PC-9 (cell line): ENCODE measurements around the gene ABHD18. TPM values are rescaled to one million over a fixed set of nuclear protein-coding genes. Genes with fewer than 3 reads are reported as not detected.
"Not testable (repeated sequence)": the region's sequence is repeated elsewhere in the genome, so short reads cannot be mapped to it uniquely, and the experiment has no call there.

Source experiments
- BruUV-seq: library from RNA; stranded (reverse); fragments of 400-500 nt; replicated peaks from 2 replicates; lab custom pipeline; 2021; lab: Mats Ljungman, UMichigan
- CTCF ChIA-PET: fragments of 300-600 bp; sonication (Branson Sonifier 250); formaldehyde crosslinking; loops from one replicate; lab custom pipeline; 2022; ENCODE audit warnings: antibody characterized with exemption; lab: Charles Lee
- POLR2A ChIA-PET: fragments of 300-600 bp; sonication (Branson Sonifier 250); formaldehyde crosslinking; loops from one replicate; lab custom pipeline; 2022; ENCODE audit warnings: antibody characterized with exemption; ENCODE audit not compliant: unreplicated experiment; lab: Charles Lee
- DNase-seq, 2 experiments: peaks; one replicate each; pipeline versions ENCODE4 v3.0.0 to v3.0.0-alpha.2; 2015 to 2022; ENCODE audit warnings: mixed read lengths in 1 of 2
- H2AFZ ChIP-seq: fragments of 200-600 bp; sonication (generic); 2 replicates; pipeline ENCODE4 v1.8.1; 2017; ENCODE audit warnings: antibody characterized with exemption
- H3F3A ChIP-seq: fragments of 200-600 bp; sonication (generic); 2 replicates; pipeline ENCODE4 v1.8.1; 2017; ENCODE audit warnings: antibody characterized with exemption, mild to moderate bottlenecking, low read depth; ENCODE audit not compliant: insufficient read depth
- H3K27ac ChIP-seq: fragments of 200-600 bp; sonication (generic); 2 replicates; pipeline ENCODE4 v1.6.1; 2016; ENCODE audit warnings: mixed run types
- H3K27me3 ChIP-seq: fragments of 200-600 bp; sonication (generic); 2 replicates; pipeline ENCODE4 v1.6.1; 2016; ENCODE audit warnings: low read depth, mixed run types; ENCODE audit not compliant: insufficient read depth
- H3K36me3 ChIP-seq: fragments of 200-600 bp; sonication (generic); 2 replicates; pipeline ENCODE4 v1.6.1; 2016; ENCODE audit warnings: low read depth, mixed run types
- H3K4me1 ChIP-seq: fragments of 200-600 bp; sonication (generic); replicated peaks from 2 replicates; pipeline ENCODE4 v1.6.1; 2016; ENCODE audit warnings: mixed run types; ENCODE audit not compliant: insufficient read depth
- H3K4me2 ChIP-seq: fragments of 200-600 bp; sonication (generic); 2 replicates; pipeline ENCODE4 v1.6.1; 2017; ENCODE audit warnings: mixed run types
- H3K4me3 ChIP-seq: fragments of 200-600 bp; sonication (generic); 2 replicates; pipeline ENCODE4 v1.6.1; 2016; ENCODE audit warnings: mixed run types
- H3K79me2 ChIP-seq: fragments of 200-600 bp; sonication (generic); 2 replicates; pipeline ENCODE4 v1.6.1; 2017; ENCODE audit warnings: low read depth, mixed run types
- H3K9me2 ChIP-seq: fragments of 200-600 bp; sonication (generic); 2 replicates; pipeline ENCODE4 v1.8.1; 2017; ENCODE audit warnings: mild to moderate bottlenecking; ENCODE audit not compliant: insufficient read depth
- H3K9me3 ChIP-seq: fragments of 200-600 bp; sonication (generic); 2 replicates; pipeline ENCODE4 v1.8.1; 2016; ENCODE audit warnings: low read depth; ENCODE audit not compliant: insufficient read depth
- H4K20me1 ChIP-seq: fragments of 200-600 bp; sonication (generic); 2 replicates; pipeline ENCODE4 v1.8.1; 2017; ENCODE audit not compliant: insufficient read depth
- EZH2 ChIP-seq: fragments of 200-600 bp; sonication (generic); IDR thresholded peaks from 2 replicates; pipeline ENCODE4 v1.8.0; 2017; ENCODE audit warnings: antibody characterized with exemption, low read depth
- intact Hi-C: fragments of 100-400 bp; cut with micrococcal nuclease; formaldehyde crosslinking; loops from one replicate; pipeline ENCODE4 v1.10.0; 2022; ENCODE audit not compliant: unreplicated experiment
- total RNA-seq: library from RNA; stranded (reverse); gene quantifications from 2 replicates; pipeline ENCODE4 v1.2.3, GENCODE V29; 2021
- TF ChIP-seq, protein P1 (sequence below): fragments of 200-600 bp; sonication (generic); conservative IDR thresholded peaks from 2 replicates; pipeline ENCODE4 v1.6.1; 2017; ENCODE audit warnings: mixed run types, antibody characterized with exemption, mild to moderate bottlenecking, moderate library complexity

The ABHD18 gene
- total RNA-seq, 1 experiment from 2014 or later = 12.4 TPM

DNA sequence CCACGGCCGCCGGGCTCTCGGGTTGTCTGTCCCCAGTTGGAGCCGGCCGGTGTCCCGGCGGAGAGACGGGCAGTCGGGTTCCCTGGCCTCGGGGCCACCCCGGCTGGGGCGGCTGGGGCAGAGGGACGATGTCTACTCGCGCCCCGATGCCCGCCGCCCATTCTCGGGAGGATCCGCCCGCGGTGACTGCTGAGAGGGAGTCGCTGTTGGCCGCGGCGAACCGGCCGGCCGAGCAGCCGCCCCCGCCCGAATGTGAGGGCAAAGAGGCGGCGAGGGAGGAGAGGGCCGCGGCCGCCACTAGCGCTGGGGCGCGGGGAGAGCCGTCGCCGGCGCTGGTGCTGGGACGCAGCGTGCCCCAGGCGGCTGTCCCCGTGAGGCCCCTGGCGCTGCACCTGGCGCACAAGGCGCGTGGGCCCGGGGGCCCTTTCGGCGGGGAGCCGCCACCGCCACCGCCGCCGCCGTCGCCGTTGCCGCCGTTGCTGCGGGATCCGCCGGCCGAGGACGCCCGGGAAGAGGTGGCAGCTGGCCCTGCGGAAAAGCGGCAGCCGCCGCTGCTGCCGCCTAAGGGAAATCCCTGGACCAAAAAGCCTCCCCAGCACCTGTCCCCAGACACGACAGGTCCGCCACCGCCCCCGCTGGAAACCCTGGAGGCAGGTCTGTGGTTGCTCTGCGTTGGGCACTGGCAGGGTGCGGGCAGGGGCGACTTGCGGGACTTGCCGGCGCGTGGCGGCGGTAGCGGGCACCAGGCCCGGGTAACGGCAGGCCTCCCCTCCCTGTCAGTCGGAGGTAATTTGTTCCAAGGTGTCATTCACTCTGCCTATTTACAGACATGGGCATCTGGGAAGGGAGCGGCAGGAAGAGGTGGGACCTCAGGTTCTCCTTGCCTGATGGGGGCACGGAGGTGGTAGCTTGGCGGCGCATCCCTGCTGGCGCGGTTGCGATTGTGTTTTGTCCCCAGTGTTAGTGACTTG, 96.6 kb downstream of the ABHD18 start:
- POLR2A ChIA-PET = interaction anchor here (0.5 to 1.1 kb wide), 5 partner anchors 54 to 132 kb away, joined by 3 to 12 read pairs (median 6); partner anchors contain the start of genes ABHD18 and MFSD8

DNA sequence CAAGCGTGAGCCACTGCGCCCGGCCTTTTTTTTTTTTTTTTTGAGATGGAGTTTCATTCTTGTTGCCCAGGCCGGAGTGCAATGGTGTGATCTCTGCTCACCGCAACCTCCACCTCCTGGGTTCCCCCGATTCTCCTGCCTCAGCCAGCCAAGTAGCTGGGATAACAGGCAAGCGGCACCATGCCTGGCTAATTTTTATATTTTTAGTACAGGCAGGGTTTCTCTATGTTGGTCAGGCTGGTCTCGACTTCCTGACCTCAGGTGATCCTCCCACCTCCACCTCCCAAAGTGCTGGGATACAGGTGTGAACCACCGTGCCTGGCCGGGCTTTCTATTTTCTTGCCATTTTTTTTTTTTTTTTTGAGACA, 101.2 kb downstream of the ABHD18 start:
- peaks cover 41% of the 10 kb centered on the region for H3K79me2 ChIP-seq
- POLR2A ChIA-PET, H3K4me1 ChIP-seq, H3F3A ChIP-seq, H3K27me3 ChIP-seq, H3K9me3 ChIP-seq, CTCF ChIA-PET, H3K36me3 ChIP-seq, H3K4me2 ChIP-seq, BruUV-seq, H3K9me2 ChIP-seq, H3K4me3 ChIP-seq, H2AFZ ChIP-seq, DNase-seq, H4K20me1 ChIP-seq, H3K27ac ChIP-seq: not testable (repeated sequence)
- intact Hi-C loops = loop anchor here (10.0 kb wide), 1 partner anchor 748 kb away; no protein-coding TSS in a partner anchor

More for the DNA sequence above, 96.6 kb downstream of the ABHD18 start:
- TF ChIP-seq EZH2 = no peak
- TF ChIP-seq, protein P1, sequence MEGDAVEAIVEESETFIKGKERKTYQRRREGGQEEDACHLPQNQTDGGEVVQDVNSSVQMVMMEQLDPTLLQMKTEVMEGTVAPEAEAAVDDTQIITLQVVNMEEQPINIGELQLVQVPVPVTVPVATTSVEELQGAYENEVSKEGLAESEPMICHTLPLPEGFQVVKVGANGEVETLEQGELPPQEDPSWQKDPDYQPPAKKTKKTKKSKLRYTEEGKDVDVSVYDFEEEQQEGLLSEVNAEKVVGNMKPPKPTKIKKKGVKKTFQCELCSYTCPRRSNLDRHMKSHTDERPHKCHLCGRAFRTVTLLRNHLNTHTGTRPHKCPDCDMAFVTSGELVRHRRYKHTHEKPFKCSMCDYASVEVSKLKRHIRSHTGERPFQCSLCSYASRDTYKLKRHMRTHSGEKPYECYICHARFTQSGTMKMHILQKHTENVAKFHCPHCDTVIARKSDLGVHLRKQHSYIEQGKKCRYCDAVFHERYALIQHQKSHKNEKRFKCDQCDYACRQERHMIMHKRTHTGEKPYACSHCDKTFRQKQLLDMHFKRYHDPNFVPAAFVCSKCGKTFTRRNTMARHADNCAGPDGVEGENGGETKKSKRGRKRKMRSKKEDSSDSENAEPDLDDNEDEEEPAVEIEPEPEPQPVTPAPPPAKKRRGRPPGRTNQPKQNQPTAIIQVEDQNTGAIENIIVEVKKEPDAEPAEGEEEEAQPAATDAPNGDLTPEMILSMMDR = no peak
- CTCF ChIA-PET = no interaction called here
- Histone ChIP-seq H3K4me2 (peak overlapping the region; percentile 76), H3K27ac (peak overlapping the region; percentile 93), H3K4me1 (peaks cover 4% of the 10 kb centered on the region; the same call in 1 of the 2 replicates), H3K9me3 (no peaks in the 10 kb centered on the region), H3K27me3 (no peaks in the 10 kb centered on the region), H3K36me3 (no peaks in the 10 kb centered on the region), H3F3A (no peaks in the 10 kb centered on the region), H4K20me1 (no peaks in the 10 kb centered on the region), H3K9me2 (no peaks in the 10 kb centered on the region), H3K4me3 (peak overlapping the region; percentile 88), H2AFZ (peak overlapping the region; percentile 77), H3K79me2 (peaks cover 26% of the 10 kb centered on the region)
- intact Hi-C loops = loop anchor here (1.0 to 10.0 kb wide), 8 partner anchors 97 to 753 kb away; partner anchors contain the start of genes ABHD18, HSPA4L, MFSD8 and PGRMC2
- TSS peak; percentile 27 for BruUV-seq
- DNase-seq = peak; percentile 52 to 56

DNA sequence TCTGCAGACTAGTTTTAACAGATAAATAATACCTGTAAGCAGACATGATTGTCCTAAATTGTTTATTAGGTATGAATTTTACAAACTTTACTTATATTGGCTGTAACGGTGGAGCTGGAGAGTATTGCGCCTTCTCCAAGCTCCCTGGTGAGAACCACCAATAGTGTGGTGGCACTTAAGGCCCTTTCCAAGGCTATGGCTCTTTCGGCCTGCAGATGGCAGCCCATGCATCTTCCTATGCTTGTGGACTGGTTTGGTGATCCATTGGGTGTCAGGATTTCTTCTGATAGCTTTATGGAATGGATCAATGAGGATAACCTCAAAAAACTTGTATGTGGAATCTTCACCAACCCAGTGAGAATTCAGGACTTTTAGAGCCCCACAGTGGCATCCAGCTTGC, 103.7 kb downstream of the ABHD18 start:
- Histone ChIP-seq H3K36me3 (no peaks in the 10 kb centered on the region), H3K4me1 (no peaks in the 10 kb centered on the region), H3K4me3 (no peak overlapping the region), H2AFZ (no peak overlapping the region), H3K4me2 (no peak overlapping the region), H3F3A (no peaks in the 10 kb centered on the region), H3K27ac (no peak overlapping the region), H4K20me1 (no peaks in the 10 kb centered on the region), H3K79me2 (peaks cover 28% of the 10 kb centered on the region), H3K9me2 (no peaks in the 10 kb centered on the region), H3K9me3 (no peaks in the 10 kb centered on the region), H3K27me3 (no peaks in the 10 kb centered on the region)
- DNase-seq = no peak
- TF ChIP-seq, protein P1 = no peak
- TF ChIP-seq EZH2 = no peak
- intact Hi-C loops = loop anchor here (10.0 kb wide), 1 partner anchor 746 kb away; no protein-coding TSS in a partner anchor
- BruUV-seq = no TSS peak
- CTCF ChIA-PET = no interaction called here
- POLR2A ChIA-PET = interaction anchor here (0.6 kb wide), 1 partner anchor 119 kb away, joined by 7 read pairs; no protein-coding TSS in a partner anchor
